Stimulated activated CD4-positive, alpha-beta T cell treated with anti-CD3 and anti-CD28 coated beads, TNF-alpha, amount 100 ng/mL, for 48 hours (primary cell): ENCODE measurements around the gene BUD23.
"Not testable (repeated sequence)": the region's sequence is repeated elsewhere in the genome, so short reads cannot be mapped to it uniquely, and the experiment has no call there.

Source experiments
- DNase-seq, 3 donors: peaks; one replicate each; pipeline ENCODE4 v3.0.0-alpha.2; 2020; ENCODE audit warnings: low read depth in 3 of 3

The BUD23 gene

GRCh38 chr7:73700581-73701134, 17.3 kb downstream of the BUD23 start:
- DNase-seq: no peak

- peak in 1 of 3 donors; percentile 40 for DNase-seq
Observed at GRCh38 chr7:73701357-73701995, 18.1 kb downstream of the BUD23 start.

- no peak for DNase-seq
Observed at GRCh38 chr7:73702226-73702625, 18.8 kb downstream of the BUD23 start.

GRCh38 chr7:73702665-73703064, 19.3 kb downstream of the BUD23 start:
- no peak for DNase-seq

- no peak for DNase-seq
Observed at GRCh38 chr7:73703225-73703624, 19.8 kb downstream of the BUD23 start.

GRCh38 chr7:73703757-73704639, 20.6 kb downstream of the BUD23 start:
- peak in 1 of 3 donors; percentile 47 for DNase-seq

GRCh38 chr7:73704640-73705550, 21.5 kb downstream of the BUD23 start:
- DNase-seq: no peak

GRCh38 chr7:73705551-73705920, 22.1 kb downstream of the BUD23 start:
- DNase-seq: no peak

GRCh38 chr7:73706126-73707044, 23.0 kb downstream of the BUD23 start:
- DNase-seq: peak in 1 of 3 donors; percentile 43

- no peak for DNase-seq
Observed at GRCh38 chr7:73707045-73707631, 23.7 kb downstream of the BUD23 start.

GRCh38 chr7:73708961-73709549, 25.7 kb downstream of the BUD23 start:
- no peak for DNase-seq

- no peak for DNase-seq
Observed at GRCh38 chr7:73712773-73713172, 29.4 kb downstream of the BUD23 start.

- not testable (repeated sequence) for DNase-seq
Observed at GRCh38 chr7:73713319-73713718, 29.9 kb downstream of the BUD23 start.

- peak; percentile 55 to 79 (median 65) for DNase-seq
Observed at GRCh38 chr7:73715648-73716317, 32.4 kb downstream of the BUD23 start.

- DNase-seq: no peak
Observed at GRCh38 chr7:73716318-73716890, 33.0 kb downstream of the BUD23 start.

- DNase-seq: no peak
Observed at GRCh38 chr7:73717025-73717807, 33.8 kb downstream of the BUD23 start.

- DNase-seq: peak; percentile 61 to 73 (median 67)
Observed at GRCh38 chr7:73717991-73718405, 34.6 kb downstream of the BUD23 start.

GRCh38 chr7:73718438-73718881, 35.1 kb downstream of the BUD23 start:
- no peak for DNase-seq
